Retina (tissue), 1 donor: ENCODE data around the gene KIF13A.
"Not testable (repeated sequence)": the region's sequence is repeated elsewhere in the genome, so short reads cannot be mapped to it uniquely, and the experiment has no call there.

Experiments
- DNase-seq: peaks from one replicate; pipeline ENCODE4 v3.0.0-alpha.2; 2016

Gene KIF13A

DNA sequence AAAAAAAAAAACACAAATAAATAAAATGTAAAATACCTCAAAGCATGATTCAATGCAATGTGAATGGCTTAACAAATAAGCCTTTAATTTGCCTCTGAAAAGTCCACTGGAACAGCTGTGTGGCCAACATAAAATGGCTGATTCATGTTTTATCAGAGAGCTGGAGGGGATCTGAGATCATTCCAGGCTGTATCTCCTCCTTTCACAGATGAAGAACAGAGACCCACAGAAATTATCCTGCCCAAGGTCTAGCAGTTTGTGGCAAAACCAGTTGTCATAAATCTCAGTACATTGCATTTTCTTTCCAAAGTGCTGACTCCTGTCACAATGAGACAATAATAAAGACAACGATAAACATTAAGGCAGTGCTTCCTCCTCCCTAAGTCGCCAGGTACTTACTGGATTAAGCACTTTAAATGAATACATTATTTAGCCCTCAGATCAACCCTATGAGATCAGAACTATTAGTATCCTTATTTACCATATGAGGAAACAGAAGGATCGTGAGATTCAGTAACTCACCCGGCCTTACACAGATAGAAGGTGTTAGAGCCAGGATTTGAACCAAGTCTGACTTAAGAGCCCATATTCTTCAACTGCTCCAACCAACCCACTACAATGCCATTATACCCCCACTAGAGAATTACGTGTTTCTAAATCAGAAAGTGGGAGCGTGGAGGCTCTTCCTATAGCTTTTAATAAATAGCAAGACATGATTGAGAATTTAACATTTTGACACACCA lies 118.3 kb downstream of the KIF13A start:
- no peak for DNase-seq

DNA sequence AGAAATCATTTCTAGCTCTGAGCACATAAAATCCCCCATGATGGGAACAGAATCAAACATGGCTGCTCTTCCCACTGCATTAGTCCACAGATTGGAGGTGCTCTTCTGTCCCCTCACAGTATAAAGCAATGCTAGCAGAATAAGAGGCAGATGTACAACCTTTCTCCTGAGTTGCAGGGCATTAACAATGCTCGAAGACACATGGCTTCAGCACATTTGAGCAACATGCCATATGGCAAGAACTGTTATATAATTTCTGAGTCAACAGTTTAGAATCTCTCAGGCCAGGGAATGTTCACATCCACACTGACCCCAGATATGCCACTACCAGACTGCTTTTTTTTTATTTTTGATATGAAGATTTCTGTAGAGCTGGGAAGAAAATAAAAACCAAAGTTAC lies 119.6 kb downstream of the KIF13A start:
- DNase-seq = no peak

DNA sequence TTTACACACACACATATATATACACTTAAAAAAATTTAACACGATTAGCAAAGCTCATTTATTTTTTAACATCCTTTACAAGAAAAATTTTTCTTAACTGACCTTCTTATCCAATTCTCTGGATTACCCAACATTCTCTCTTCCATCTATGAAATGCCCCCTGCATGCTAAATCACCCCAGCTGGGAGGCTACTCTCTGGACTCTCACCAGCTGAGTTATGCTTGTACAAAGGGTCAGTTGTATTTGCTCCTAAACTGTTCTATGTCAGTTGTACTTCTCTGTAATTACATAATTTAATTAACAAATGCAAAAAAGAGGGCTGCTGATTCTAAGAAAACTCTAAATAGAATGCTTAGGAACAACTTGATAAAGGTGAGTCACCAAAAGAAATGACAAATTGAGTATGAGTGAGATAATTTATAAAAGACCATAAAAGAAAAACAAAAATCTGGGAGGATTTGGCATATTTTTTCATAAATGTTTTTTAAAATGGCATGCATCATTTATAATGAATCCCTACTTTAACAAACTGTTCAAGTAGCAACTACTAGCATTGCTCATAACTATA lies 120.5 kb downstream of the KIF13A start:
- DNase-seq = no peak

DNA sequence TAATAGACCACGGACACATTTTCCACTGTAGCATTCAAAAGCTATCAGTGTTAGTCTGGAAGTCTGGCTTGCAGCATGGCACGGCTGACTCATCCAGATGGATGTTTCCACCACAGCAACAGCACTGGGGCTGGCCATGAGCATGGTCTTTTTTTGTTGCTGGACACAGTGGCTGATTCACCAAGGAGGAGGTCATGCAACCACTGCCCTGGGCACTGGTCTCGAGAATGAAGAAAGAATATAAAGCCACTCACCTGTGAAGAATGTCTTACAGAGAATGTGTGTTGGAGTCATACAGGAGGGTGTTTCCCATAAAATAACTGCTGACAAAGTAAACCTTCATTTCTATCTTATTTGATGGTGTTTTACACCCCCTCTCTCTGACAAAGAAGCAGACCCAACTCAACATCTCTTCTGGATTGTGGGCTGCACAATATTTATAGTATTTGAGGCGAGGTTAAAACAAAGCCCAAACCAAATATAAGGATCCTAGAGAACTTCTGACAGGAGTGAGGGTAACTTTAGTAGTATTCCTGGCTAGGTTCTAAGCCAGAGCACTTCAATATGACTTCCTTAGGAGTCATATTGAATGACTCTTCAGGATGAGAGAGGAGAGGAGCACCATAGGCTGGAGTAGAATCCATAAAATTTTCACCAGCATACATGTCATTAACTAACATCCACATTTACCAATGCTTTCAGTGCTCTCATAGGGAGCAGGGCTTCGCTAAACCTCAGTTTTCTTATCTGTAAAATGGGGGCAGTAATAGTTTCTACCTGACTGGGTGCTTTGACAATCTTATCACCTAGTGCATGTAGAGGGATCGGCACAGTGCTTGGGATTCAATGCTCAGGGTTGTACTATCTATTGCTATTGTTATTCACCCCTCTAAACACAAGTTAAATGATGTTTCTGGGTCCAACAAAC lies 121.4 kb downstream of the KIF13A start:
- no peak for DNase-seq

DNA sequence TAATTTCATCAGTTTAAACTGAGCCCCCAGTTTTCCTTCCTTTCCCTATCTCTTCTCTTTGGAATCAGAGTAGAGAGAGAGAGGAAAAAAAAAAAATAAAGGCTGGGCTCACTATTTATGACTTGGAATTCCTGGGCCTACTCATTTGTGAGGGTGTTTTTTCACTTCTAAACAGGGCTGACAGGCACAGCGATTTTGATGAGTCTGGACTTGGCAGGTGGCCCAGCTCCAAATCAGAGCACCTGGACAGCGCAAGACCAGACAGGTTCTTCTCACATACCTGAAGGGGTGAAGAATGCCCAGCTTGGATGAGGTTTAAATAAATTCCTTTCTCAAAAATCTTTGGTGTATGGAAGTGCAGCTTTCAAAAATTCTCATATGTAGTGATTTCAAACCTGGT lies 122.2 kb downstream of the KIF13A start:
- no peak for DNase-seq

DNA sequence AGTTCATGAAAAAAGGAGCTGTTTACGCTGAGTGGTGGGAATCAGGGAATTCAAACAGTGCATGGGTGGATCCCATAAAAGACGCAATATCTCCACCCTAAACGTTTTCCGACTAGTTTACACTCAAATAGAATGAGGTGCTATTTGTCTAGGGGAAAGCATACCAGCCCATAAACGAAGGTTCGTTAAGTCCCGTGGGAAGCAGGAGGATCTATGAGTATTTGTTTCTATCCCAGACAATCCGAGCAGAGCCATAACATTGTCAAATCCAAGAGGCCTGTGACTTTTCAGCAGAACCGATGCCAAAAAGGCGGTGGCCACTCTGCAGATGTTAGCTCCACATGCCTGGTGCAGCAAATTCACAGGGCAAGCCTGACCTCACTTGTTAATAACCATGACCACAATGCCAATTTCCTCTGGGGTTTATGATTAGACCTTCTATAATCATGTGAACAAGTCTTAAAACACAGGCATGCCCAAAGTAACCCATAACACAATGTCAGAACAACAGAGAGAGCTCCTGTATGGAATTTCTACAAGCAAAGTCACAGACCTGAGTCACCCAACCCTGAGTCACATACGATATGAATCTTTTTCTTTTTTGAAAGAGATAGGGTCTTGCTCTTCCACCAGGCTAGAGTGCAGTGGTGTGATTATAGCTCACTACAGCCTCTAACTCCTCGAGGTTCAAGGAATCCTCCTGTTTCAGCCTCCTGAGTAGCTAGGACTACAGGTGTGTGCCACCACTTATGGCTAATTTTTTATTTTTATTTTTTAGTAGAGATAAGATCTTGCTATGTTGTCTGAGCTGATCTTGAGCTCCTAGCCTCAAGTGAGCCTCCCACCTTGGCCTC lies 123.3 kb downstream of the KIF13A start:
- DNase-seq = no peak

DNA sequence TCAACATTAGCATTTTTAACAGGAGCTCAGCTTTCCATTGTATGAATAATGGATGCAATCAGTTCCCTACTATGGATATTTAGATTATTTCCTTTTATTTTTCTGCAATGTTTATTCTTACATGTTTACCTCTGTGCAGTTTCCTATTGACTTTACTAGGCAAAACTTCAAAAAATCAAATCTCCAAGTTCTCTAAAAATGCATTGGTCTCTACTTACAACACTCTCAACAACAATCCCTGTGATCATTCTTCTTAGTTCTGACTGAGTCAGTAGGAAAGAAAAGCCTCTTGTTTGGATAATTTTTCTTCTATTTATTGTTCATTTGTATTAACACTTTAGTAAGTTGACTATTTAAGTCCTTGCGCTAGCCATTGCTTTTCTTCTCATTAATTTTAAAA lies 126.1 kb downstream of the KIF13A start:
- no peak for DNase-seq

DNA sequence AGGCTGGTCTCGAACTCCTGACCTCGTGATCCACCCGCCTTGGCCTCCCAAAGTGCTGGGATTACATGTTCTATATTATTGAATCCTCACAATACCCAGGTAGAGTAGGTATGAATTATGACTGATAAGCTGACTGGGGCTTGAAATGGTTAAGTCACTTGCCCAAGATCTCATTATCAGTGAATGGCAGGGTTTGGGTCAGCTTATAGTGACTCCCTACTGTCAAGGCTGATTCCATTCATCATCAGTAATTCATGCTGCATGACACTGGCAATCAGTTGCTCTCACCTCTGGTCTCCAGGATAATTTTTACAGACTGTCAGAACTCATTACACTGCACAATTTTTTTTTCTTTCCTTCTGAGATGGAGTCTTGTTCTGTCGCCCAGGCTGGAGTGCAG lies 127.6 kb downstream of the KIF13A start:
- no peak for DNase-seq

DNA sequence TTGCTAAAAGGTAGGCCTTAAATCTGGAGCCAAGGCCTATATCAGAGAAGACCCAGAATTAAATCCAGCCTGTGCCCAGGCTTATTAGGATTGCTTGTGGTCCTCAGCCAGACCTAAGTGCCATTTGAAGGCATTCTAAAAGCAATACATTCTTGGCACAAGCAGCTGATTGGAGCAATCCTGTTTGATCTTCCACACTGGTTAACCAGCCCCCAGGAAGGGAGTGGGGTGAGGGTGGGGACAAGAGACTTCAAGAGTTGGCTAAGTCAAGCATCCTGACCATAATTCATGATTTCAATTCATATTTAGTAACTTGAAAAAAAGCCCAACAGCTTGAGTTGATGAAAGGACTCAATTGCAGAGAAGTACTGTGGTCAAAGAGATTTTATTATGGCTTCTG lies 128.9 kb downstream of the KIF13A start:
- no peak for DNase-seq

DNA sequence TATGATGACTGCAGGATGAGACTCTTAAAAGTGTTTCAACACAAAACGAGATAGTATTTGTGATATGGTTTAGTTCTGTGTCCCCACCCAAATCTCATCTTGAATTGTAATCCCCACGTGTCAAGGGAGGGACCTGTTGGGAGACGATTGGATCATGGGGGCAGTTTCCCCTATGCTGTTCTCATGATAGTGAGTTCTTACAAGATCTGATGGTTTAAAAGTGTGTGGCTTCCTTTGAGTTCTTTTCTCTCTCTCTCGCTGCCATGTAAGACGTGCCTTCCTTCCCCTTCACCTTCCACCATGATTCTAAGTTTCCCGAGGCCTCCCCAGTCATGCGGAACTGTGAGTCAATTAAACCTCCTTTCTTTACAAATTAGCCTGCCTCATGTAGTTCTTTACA lies 130.2 kb downstream of the KIF13A start:
- not testable (repeated sequence) for DNase-seq

DNA sequence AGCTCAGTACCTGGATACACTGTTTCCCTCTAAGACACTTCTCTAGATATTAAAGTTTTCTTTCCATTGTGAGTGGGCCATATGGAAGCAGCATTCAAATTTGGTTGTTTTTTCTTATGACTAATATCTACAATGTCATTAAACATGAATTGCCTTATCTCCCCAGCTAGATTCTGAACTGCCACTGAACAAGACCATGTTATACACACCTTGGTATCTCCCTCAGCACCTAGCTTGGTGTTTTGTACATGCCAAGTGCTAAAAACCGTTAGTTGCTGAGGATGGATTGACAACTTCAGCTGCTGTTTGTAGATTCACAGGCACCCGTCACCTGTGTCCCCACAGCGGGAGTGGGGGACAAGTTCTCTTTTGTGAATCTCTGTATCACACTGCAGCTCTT lies 131.1 kb downstream of the KIF13A start:
- DNase-seq = no peak

DNA sequence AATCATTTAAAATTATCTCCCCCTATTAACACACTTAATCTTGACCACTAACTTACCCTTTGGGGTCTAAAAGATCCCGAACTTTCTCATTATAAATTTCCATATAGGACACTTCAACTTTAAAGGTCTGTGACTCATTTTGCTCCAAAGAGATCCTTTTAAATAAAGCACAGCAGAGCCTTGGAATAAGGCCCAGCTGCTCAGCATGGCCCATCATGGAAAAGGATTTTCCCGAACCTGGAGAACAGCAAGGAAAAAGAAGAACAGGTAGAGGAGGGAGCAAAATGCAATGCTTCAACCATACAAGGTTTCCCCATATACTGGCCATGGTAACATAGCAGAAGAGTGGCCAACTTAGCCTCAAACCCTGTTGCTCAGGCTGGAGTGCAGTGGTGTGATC lies 132.1 kb downstream of the KIF13A start:
- DNase-seq = no peak

DNA sequence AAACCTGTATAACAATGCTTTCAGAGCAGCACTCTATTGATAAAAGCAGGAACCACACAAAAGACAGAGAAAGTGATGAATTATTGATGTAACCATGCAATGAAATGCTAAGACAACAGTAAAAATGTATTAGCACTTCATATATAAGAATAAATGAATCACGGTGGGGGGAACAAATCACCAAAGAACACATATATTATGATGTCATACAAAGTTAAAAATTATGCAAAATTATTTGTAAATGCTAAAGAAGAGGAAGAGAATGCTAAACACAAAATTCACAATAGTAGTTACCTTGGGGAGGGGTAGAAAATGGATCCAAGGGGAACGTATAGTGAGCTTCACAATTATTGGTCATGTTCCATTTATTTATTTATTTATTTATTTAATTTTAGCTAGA lies 133.9 kb downstream of the KIF13A start:
- no peak for DNase-seq

DNA sequence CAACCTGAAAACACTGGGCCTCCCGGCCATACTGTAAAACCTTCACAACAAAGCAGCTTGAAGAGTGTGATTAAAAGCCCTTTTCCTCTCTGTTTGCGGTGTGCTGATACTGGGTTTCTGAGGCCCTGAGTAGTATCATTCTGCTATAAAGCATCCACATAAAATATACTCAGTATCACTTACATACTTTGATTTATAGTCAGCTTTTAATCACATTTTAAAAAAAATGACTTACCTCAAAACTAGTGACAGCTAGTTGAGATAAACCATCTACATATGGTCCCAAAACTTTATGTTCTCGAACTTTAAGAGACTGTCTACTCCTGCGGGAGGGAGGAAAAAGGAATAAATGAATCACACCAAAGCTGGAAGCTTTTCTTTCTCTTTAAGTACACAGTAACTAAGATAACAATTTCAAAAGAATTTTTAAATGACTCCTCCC lies 135.7 kb downstream of the KIF13A start:
- DNase-seq = no peak

DNA sequence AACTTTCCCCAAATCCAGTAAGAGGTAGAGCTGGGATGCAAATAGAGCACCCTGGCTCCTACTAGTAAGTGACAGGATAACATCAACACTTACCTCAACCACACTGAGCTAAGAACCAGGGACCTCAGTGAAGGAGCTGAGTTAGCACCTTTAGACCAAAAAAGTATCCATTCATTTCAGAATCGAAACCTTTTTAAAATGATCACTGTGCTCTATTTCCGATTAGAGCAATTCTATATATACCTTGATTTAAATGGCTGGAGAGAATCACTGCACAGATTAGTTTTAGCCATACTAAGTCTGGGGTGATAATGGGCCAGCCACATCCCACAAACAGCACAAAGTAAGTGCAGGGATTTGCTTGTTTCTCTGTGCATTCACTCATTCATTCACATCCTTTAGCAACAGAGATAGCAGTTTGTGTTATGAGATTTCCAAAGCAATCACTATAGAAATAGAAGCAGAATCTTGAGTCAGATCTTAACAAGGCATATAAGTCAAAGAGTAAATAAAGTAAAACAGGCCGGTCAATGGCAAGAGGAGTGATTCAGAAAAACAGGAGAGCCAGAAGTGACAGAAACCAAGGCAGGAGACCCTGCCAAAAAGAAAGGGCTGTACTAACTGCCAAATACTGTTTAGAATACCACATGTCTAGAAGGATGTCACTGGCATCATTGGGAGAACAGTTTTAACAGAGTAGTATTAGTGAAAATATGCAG lies 136.3 kb downstream of the KIF13A start:
- no peak for DNase-seq

DNA sequence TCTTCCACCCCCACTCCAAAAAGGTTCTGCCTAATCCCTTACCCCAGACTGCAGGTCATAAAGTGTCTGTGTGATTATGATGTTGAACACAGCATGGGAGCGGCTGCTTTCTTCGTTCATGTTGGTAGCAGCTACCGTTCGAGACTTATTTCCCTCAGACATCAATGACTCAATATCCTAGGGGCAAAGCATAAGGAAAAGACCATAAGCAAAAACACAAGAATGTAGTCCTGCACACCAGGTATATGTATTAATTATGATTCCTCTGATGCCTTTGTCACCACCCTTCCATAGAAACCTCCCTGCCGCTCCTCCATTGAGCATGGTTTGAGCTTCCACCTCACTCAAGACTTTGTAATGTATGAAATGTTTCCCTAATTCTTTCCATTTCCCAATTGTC lies 137.2 kb downstream of the KIF13A start:
- no peak for DNase-seq

DNA sequence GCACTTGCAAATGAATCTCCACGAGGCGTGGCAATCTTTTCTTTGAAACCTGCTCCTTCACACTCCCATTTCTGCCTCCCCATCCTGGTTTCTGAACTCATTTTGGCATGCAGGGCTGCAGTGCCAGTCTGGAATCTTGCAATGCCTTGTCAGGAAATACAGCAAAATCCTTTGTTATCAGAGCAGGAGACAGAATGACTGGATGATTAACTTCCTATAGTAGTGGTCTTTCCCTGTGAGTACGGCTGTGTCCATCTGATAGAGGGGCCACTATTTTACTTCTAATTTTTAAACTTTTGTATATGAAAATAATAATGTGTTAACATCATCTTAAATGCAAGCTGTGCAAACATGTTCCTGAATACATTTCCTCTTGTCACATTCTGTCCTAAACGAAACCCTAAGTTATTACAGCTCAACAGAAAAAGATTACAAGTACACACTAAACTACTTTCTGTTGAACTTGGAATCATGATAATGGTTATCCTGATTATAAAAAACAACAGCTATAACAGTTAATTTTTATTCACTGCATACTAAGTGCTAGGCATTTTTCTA lies 140.2 kb downstream of the KIF13A start:
- DNase-seq = no peak

DNA sequence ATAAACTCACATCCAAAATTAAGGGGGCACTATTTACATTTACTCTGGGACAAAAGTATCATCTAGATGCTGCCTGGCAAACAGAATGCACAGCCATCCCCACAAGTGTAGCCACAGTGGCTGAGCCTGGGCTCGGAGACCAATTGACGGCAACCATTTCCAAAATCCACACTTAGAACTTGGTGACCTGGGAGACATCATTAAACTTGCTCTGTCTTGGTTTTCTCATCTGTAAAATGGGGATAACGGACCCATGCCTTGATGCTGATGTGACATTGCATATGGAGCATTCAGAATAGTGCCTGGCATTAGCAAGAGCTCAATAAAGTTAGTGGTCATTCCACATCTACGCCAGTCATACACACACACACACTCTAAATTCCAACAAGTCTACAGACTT lies 140.7 kb downstream of the KIF13A start:
- no peak for DNase-seq

DNA sequence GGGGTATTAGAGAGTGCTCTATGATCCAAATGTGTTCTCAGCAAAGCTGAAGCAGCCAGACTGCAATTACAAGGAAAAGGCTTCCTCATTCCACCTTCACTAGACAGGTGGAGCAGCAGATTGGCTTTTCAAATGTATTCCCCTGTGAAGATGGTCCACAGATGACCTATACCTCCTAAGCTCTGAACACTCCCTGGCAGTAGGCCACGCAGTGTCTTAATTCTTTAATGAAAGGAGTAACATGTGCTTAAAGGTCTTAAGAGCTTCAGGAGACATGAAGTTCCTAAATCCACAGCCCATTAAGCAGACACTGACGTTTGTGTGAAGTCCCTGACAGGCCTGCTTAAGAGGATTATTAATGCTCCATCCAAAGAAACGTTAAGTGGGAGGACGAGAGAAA lies 141.8 kb downstream of the KIF13A start:
- DNase-seq = no peak

DNA sequence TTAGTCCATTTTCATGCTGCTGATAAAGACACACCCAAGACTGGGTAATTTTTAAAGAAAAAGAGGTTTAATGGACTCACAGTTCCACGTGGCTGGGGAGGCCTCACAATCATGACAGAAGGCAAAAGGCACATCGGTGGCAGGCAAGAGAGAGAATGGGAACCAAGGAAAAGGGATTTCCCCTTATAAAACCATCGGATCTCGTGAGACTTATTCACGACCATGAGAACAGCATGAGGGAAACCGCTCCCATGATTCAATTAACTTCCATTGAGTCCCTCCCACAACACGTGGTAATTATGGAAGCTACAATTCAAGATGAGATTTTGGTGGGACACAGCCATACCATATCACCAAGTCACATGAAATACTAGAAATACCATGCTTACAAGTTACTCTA lies 142.5 kb downstream of the KIF13A start:
- not testable (repeated sequence) for DNase-seq

DNA sequence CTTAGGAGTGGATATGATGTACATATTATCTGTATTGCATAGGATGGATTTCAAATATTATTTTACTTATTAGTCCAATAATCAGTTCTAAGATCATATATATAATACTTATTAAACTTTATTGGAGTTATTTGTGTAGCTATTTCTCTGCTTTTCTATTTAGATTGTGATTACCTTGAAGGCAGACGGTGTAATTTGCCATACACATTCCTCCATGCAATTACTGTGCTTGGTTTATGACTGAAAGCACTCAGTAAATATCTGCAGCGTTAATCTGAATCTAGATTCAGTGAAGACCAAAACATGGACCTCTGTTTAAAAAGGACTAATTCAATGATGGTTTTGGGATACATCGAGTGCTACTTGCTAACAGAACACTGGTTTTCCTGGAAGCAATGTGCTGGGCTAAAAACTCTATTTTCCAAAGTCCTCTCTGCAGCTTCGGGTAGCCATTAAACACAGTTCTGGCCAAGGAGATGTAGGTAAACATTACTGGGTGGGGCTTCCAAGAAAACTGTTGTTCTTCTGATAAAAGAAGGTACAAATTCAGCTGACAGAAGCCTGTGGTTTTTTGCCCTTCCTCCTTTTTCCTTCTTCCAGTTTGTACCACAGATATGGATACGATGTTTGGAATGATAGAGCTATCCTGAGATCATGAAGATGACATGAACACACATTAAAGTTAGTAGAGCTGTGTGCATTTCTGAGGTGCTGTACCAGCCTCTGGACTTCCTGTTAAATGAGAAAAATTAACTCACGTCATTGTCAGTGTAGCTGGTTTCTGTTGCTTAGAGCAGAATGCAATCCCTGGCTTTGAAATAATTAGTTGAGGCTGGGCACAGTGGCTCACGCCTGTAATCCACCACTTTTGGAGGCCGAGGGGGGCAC lies 144.3 kb downstream of the KIF13A start:
- DNase-seq = no peak
